CD4-positive, alpha-beta T cell treated with Interferon gamma for 1 hour (primary cell): ENCODE results near the gene ADO.

Experiments used
- DNase-seq: peaks from one replicate; pipeline ENCODE4 v3.0.0-alpha.2; 2020

Gene ADO

GRCh38 chr10:62819141-62819920 is 14.8 kb downstream of the ADO start:
- DNase-seq = no peak

GRCh38 chr10:62820586-62820985 is 16.1 kb downstream of the ADO start:
- no peak for DNase-seq

- DNase-seq = no peak
Measured at GRCh38 chr10:62826273-62826672, 21.8 kb downstream of the ADO start.

- DNase-seq = no peak
Measured at GRCh38 chr10:62829622-62830021, 25.1 kb downstream of the ADO start.

- no peak for DNase-seq
Measured at GRCh38 chr10:62830679-62831078, 26.2 kb downstream of the ADO start.

- DNase-seq = no peak
Measured at GRCh38 chr10:62831346-62831745, 26.8 kb downstream of the ADO start.

- DNase-seq = no peak
Measured at GRCh38 chr10:62839590-62839989, 35.1 kb downstream of the ADO start.

- DNase-seq = no peak
Measured at GRCh38 chr10:62842983-62843382, 38.5 kb downstream of the ADO start.

GRCh38 chr10:62843600-62843999 is 39.1 kb downstream of the ADO start:
- DNase-seq = no peak

GRCh38 chr10:62844280-62845011 is 39.9 kb downstream of the ADO start:
- no peak for DNase-seq

GRCh38 chr10:62847433-62847832 is 42.9 kb downstream of the ADO start:
- no peak for DNase-seq

- DNase-seq = no peak
Measured at GRCh38 chr10:62850646-62851045, 46.1 kb downstream of the ADO start.

GRCh38 chr10:62851442-62851841 is 46.9 kb downstream of the ADO start:
- DNase-seq = no peak

- peak; percentile 1 for DNase-seq
Measured at GRCh38 chr10:62852961-62853702, 48.6 kb downstream of the ADO start.

GRCh38 chr10:62853710-62854109 is 49.2 kb downstream of the ADO start:
- peak; percentile 4 for DNase-seq

GRCh38 chr10:62856021-62856420 is 51.5 kb downstream of the ADO start:
- no peak for DNase-seq
